K562 (cell line): ENCODE data around the gene CREG1. TPM values are rescaled to one million over a fixed set of nuclear protein-coding genes. Genes with fewer than 3 reads are reported as not detected.

ENCODE experiments used
- ATF4 ChIP-seq: fragments of 450-650 bp; formaldehyde crosslinking; IDR thresholded peaks from 2 replicates; pipeline ENCODE4 v1.4.0; 2022; ENCODE audit warnings: mild to moderate bottlenecking, moderate library complexity
- CEBPG ChIP-seq, 3 experiments: fragments of 200-800 bp in 1 of 3; sonication (Bioruptor generic) in 1 of 3; sonication (generic) in 1 of 3; formaldehyde crosslinking in 1 of 3; IDR thresholded peaks in 2 of 3; conservative IDR thresholded peaks in 1 of 3; 2 replicates each; pipeline versions ENCODE4 v1.6.1 to v1.8.0; 2016 to 2022; ENCODE audit warnings: missing compliant biosample characterization in 2 of 3, missing genetic modification characterization in 2 of 3, mild to moderate bottlenecking in 1 of 3, missing genetic modification reagents in 1 of 3
- CXXC5 ChIP-seq: fragments of 250-450 bp; sonication (Bioruptor Pico); IDR thresholded peaks from 2 replicates; pipeline ENCODE4 v1.8.0; 2022; ENCODE audit warnings: inconsistent platforms, mild to moderate bottlenecking, moderate library complexity
- DPF2 ChIP-seq: fragments of 450-650 bp; IDR thresholded peaks from 2 replicates; pipeline ENCODE4 v1.6.1; 2016
- EGR1 ChIP-seq: fragments of 450-650 bp; conservative IDR thresholded peaks from 2 replicates; pipeline ENCODE4 v1.6.1; 2017; ENCODE audit warnings: mild to moderate bottlenecking
- MGA ChIP-seq: fragments of 450-650 bp; IDR thresholded peaks from 2 replicates; pipeline ENCODE4 v1.6.1; 2016; ENCODE audit warnings: mild to moderate bottlenecking, moderate library complexity
- NKRF ChIP-seq: fragments of 450-650 bp; IDR thresholded peaks from 2 replicates; pipeline ENCODE4 v1.6.1; 2016; ENCODE audit warnings: borderline replicate concordance
- PML ChIP-seq: IDR thresholded peaks from 2 replicates; pipeline ENCODE4 v1.6.1; 2012; ENCODE audit warnings: low read length, inconsistent platforms
- POLR2AphosphoS5 ChIP-seq: IDR thresholded peaks from 2 replicates; pipeline ENCODE4 v1.6.1; 2011; ENCODE audit warnings: mild to moderate bottlenecking, low read depth, low read length, moderate library complexity; ENCODE audit not compliant: control insufficient read depth, insufficient read depth
- ZNF124 ChIP-seq: sonication (generic); formaldehyde crosslinking; IDR thresholded peaks from 2 replicates; pipeline ENCODE4 v1.8.1; 2022; ENCODE audit warnings: missing genetic modification reagents
- ZNF655 ChIP-seq: fragments of 250-450 bp; sonication (Bioruptor Pico); IDR thresholded peaks from 2 replicates; pipeline ENCODE4 v1.5.0; 2021
- polyA plus RNA-seq, 8 experiments: library from polyadenylated mRNA; depleted of rRNA in 4 of 8; stranded (reverse) in 5 of 8; unstranded in 3 of 8; fragments of >200 nt; fragmentation: Nextera tagmentation in 2 of 8; fragmentation: Illumina TruSeq in 1 of 8; extraction: Ambion mirVana in 2 of 8; extraction: Trizol in 1 of 8; gene quantifications; 2 replicates each; pipeline versions ENCODE4 v1.2.1 to v1.2.3, GENCODE V29; 2011 to 2014; ENCODE audit warnings: inconsistent platforms in 1 of 8, missing spikeins in 1 of 8
- total RNA-seq, 7 experiments: library from RNA; depleted of rRNA in 6 of 7; stranded (reverse); fragments of >200 nt in 6 of 7; fragmentation: Illumina TruSeq in 2 of 7; extraction: Trizol in 2 of 7; gene quantifications; 2 replicates each; pipeline versions ENCODE4 v1.2.1 to v1.2.3, GENCODE V29; 2011 to 2021; ENCODE audit warnings: low replicate concordance in 1 of 7

CREG1 gene
- total and polyA plus RNA-seq, 9 of the 15 experiments (the other 6 are each of a cell fraction or from before 2014, with no cell fraction given): 45.7 to 272 (median 161) TPM

- TF ChIP-seq ZNF655 (CRISPR knock-in tag) (no peak), CEBPG (CRISPR knock-in tag; IDR thresholded peaks at IDR 0.05) (no peak), CEBPG (tag; conservative IDR thresholded peaks at IDR 0.05 in 1 of 2, IDR thresholded peaks at IDR 0.05 in 1 of 2) (no peak), ATF4 (CRISPR knock-in tag) (no peak), ZNF124 (CRISPR knock-in tag) (no peak), PML (peak; percentile 88), NKRF (no peak), DPF2 (peak; percentile 67), MGA (peak; percentile 24; the same call in 1 of the 2 replicates), POLR2AphosphoS5 (peak; percentile 62), CXXC5 (CRISPR knock-in tag) (no peak), EGR1 (0 out of 2 replicates have a peak, but pooled peaks have one; percentile 47)
Measured at GRCh38 chr1:167554028-167554779, 642 bp upstream of the CREG1 start (continued).
